Neural cell (in vitro differentiated cells): ENCODE measurements around the gene LUC7L3.

Experiments
- EZH2 ChIP-seq: fragments of 200-600, 300-800 bp; shearing (Covaris generic), sonication (generic); IDR thresholded peaks from 2 replicates; pipeline ENCODE4 v1.6.1; 2014; ENCODE audit warnings: antibody characterized with exemption, low read length, borderline replicate concordance, mild to moderate bottlenecking; ENCODE audit not compliant: insufficient read depth, poor library complexity, severe bottlenecking
- POLR2AphosphoS5 ChIP-seq: IDR thresholded peaks from 2 replicates; pipeline ENCODE4 v1.6.1; 2012
- SMC3 ChIP-seq: fragments of 450-650 bp; conservative IDR thresholded peaks from 2 replicates; pipeline ENCODE4 v1.6.1; 2014; ENCODE audit warnings: antibody characterized with exemption, mild to moderate bottlenecking, moderate library complexity; ENCODE audit not compliant: poor library complexity
- TAF1 ChIP-seq: IDR thresholded peaks from 2 replicates; pipeline ENCODE4 v1.6.1; 2012; ENCODE audit warnings: low read depth
- TF ChIP-seq, protein P1 (sequence below): fragments of 450-650 bp; IDR thresholded peaks from 2 replicates; pipeline ENCODE4 v1.5.1; 2014; ENCODE audit warnings: antibody characterized with exemption, mild to moderate bottlenecking, moderate library complexity; ENCODE audit not compliant: poor library complexity, severe bottlenecking
- TF ChIP-seq, protein P2 (sequence below): IDR thresholded peaks from 2 replicates; pipeline ENCODE4 v1.6.1; 2012; ENCODE audit warnings: borderline replicate concordance

DNA sequence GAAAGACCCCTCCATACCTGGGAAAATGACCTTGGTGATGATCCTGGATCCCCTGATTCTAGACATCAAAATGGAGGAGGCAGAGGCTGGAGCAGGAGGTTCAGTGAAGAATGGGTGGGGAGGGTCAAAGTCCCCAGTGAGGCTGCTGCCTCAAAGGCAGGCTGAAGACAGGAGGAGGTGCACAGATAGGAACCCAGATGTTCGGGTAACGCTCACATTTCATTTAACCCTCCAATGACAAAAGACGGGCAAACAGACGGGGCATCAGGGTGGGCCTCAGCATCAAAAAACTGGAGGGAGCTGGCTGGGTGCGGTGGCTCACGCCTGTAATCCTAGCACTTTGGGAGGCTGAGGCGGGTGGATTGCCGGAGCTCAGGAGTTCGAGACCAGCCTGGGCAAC lies 48.0 kb downstream of the LUC7L3 start, which contains the start of gene ANKRD40CL:
- TF ChIP-seq, protein P1, sequence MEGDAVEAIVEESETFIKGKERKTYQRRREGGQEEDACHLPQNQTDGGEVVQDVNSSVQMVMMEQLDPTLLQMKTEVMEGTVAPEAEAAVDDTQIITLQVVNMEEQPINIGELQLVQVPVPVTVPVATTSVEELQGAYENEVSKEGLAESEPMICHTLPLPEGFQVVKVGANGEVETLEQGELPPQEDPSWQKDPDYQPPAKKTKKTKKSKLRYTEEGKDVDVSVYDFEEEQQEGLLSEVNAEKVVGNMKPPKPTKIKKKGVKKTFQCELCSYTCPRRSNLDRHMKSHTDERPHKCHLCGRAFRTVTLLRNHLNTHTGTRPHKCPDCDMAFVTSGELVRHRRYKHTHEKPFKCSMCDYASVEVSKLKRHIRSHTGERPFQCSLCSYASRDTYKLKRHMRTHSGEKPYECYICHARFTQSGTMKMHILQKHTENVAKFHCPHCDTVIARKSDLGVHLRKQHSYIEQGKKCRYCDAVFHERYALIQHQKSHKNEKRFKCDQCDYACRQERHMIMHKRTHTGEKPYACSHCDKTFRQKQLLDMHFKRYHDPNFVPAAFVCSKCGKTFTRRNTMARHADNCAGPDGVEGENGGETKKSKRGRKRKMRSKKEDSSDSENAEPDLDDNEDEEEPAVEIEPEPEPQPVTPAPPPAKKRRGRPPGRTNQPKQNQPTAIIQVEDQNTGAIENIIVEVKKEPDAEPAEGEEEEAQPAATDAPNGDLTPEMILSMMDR, result no peak
- TF ChIP-seq SMC3, result no peak
- TF ChIP-seq, protein P2, sequence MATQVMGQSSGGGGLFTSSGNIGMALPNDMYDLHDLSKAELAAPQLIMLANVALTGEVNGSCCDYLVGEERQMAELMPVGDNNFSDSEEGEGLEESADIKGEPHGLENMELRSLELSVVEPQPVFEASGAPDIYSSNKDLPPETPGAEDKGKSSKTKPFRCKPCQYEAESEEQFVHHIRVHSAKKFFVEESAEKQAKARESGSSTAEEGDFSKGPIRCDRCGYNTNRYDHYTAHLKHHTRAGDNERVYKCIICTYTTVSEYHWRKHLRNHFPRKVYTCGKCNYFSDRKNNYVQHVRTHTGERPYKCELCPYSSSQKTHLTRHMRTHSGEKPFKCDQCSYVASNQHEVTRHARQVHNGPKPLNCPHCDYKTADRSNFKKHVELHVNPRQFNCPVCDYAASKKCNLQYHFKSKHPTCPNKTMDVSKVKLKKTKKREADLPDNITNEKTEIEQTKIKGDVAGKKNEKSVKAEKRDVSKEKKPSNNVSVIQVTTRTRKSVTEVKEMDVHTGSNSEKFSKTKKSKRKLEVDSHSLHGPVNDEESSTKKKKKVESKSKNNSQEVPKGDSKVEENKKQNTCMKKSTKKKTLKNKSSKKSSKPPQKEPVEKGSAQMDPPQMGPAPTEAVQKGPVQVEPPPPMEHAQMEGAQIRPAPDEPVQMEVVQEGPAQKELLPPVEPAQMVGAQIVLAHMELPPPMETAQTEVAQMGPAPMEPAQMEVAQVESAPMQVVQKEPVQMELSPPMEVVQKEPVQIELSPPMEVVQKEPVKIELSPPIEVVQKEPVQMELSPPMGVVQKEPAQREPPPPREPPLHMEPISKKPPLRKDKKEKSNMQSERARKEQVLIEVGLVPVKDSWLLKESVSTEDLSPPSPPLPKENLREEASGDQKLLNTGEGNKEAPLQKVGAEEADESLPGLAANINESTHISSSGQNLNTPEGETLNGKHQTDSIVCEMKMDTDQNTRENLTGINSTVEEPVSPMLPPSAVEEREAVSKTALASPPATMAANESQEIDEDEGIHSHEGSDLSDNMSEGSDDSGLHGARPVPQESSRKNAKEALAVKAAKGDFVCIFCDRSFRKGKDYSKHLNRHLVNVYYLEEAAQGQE, result no peak
- TF ChIP-seq TAF1, result no peak
- TF ChIP-seq POLR2AphosphoS5, result no peak
- TF ChIP-seq EZH2, result no peak
